Measurements from ENCODE around the gene PRKCE. TPM values are rescaled to one million over a fixed set of nuclear protein-coding genes. Genes with fewer than 3 reads are reported as not detected.

Gene PRKCE
- total RNA-seq, 2 experiments from 2014 or later = 17.0 to 42.1 TPM

- ChIA-PET POLR2A (interaction anchor here (1.2 kb wide), 1 partner anchor 10 kb away, joined by 3 read pairs; no protein-coding TSS in a partner anchor), CTCF (ENCODE audit: unreplicated experiment) (no interaction called here)
- H3K4me2 ChIP-seq (ENCODE audit: low read length) = no peak overlapping the region
- DNase-seq (ENCODE audit: low spot score) = no peak
- no peaks in the 10 kb centered on the region for H3K36me3 ChIP-seq (ENCODE audit: insufficient read depth, low read length)
- no peak overlapping the region for H3K27ac ChIP-seq (ENCODE audit: low read depth, low read length, poor library complexity, severe bottlenecking)
- no peaks in the 10 kb centered on the region for H3K79me2 ChIP-seq (ENCODE audit: insufficient read depth, low read depth, low read length)
- no peaks in the 10 kb centered on the region for H4K20me1 ChIP-seq (ENCODE audit: insufficient read depth, low read length)
- peaks cover 19% of the 10 kb centered on the region for H3K4me1 ChIP-seq (ENCODE audit: insufficient read depth, low read length, poor library complexity, severe bottlenecking)
- no peak overlapping the region for H2AFZ ChIP-seq (ENCODE audit: low read length)
- H3K9me2 ChIP-seq (ENCODE audit: insufficient read depth, low read length) = no peaks in the 10 kb centered on the region
- TF ChIP-seq, protein P1, sequence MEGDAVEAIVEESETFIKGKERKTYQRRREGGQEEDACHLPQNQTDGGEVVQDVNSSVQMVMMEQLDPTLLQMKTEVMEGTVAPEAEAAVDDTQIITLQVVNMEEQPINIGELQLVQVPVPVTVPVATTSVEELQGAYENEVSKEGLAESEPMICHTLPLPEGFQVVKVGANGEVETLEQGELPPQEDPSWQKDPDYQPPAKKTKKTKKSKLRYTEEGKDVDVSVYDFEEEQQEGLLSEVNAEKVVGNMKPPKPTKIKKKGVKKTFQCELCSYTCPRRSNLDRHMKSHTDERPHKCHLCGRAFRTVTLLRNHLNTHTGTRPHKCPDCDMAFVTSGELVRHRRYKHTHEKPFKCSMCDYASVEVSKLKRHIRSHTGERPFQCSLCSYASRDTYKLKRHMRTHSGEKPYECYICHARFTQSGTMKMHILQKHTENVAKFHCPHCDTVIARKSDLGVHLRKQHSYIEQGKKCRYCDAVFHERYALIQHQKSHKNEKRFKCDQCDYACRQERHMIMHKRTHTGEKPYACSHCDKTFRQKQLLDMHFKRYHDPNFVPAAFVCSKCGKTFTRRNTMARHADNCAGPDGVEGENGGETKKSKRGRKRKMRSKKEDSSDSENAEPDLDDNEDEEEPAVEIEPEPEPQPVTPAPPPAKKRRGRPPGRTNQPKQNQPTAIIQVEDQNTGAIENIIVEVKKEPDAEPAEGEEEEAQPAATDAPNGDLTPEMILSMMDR (conservative IDR thresholded peaks at IDR 0.05; ENCODE audit: low read length) = no peak
- no peak for TF ChIP-seq EZH2phosphoT487 (IDR thresholded peaks at IDR 0.05; ENCODE audit: borderline replicate concordance, low read depth, low read length)
- H3K9me3 ChIP-seq (ENCODE audit: low read length) = peaks cover 11% of the 10 kb centered on the region; the same call in 1 of the 2 replicates
- H3K4me3 ChIP-seq (ENCODE audit: low read depth, low read length, poor library complexity, severe bottlenecking) = no peak overlapping the region
- intact Hi-C loops (cut with micrococcal nuclease; ENCODE audit: unreplicated experiment) = no loop called here
- BruUV-seq (replicated peaks) = no TSS peak
Observed at GRCh38 chr2:45746888-45747287, 95.4 kb downstream of the PRKCE start.

DNA sequence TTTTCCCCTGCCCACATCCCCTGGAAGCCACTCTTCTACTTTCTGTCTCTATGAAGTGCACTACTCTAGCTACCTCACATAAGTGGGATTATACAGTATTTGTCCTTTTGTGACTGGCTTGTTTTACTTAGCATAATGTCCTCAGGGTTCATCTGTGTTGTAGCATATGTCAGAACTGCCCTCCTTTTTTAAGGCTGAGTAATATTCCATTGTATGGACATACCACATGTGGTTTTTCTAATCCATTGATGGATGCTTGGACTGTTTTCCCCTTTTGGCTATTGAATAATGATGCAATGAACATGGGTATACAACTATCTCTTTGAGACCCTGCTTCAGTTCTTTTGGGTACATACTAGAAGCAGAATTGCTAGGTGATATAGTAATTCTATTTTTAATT is 95.9 kb downstream of the PRKCE start:
- Histone ChIP-seq H3K4me1 (ENCODE audit: insufficient read depth, low read length, poor library complexity, severe bottlenecking) (peaks cover 15% of the 10 kb centered on the region), H3K27ac (ENCODE audit: low read depth, low read length, poor library complexity, severe bottlenecking) (no peak overlapping the region), H3K4me3 (ENCODE audit: low read depth, low read length, poor library complexity, severe bottlenecking) (no peak overlapping the region), H3K79me2 (ENCODE audit: insufficient read depth, low read depth, low read length) (no peaks in the 10 kb centered on the region), H2AFZ (ENCODE audit: low read length) (no peak overlapping the region), H3K36me3 (ENCODE audit: insufficient read depth, low read length) (no peaks in the 10 kb centered on the region), H3K9me3 (ENCODE audit: low read length) (peaks cover 11% of the 10 kb centered on the region; the same call in 1 of the 2 replicates), H3K9me2 (ENCODE audit: insufficient read depth, low read length) (no peaks in the 10 kb centered on the region), H4K20me1 (ENCODE audit: insufficient read depth, low read length) (no peaks in the 10 kb centered on the region), H3K4me2 (ENCODE audit: low read length) (no peak overlapping the region)
- TF ChIP-seq EZH2phosphoT487 (IDR thresholded peaks at IDR 0.05; ENCODE audit: borderline replicate concordance, low read depth, low read length) = no peak
- TF ChIP-seq, protein P1 (conservative IDR thresholded peaks at IDR 0.05; ENCODE audit: low read length) = no peak
- ChIA-PET POLR2A (interaction anchor here (1.2 kb wide), 1 partner anchor 9 kb away, joined by 3 read pairs; no protein-coding TSS in a partner anchor), CTCF (ENCODE audit: unreplicated experiment) (no interaction called here)
- intact Hi-C loops (cut with micrococcal nuclease; ENCODE audit: unreplicated experiment) = no loop called here
- no TSS peak for BruUV-seq (replicated peaks)
- no peak for DNase-seq (ENCODE audit: low spot score)

GRCh38 chr2:45748239-45748638 is 96.8 kb downstream of the PRKCE start:
- no peak overlapping the region for H3K27ac ChIP-seq (ENCODE audit: low read depth, low read length, poor library complexity, severe bottlenecking)
- H4K20me1 ChIP-seq (ENCODE audit: insufficient read depth, low read length) = no peaks in the 10 kb centered on the region
- H3K9me3 ChIP-seq (ENCODE audit: low read length) = peaks cover 11% of the 10 kb centered on the region; the same call in 1 of the 2 replicates
- no peak for TF ChIP-seq EZH2phosphoT487 (IDR thresholded peaks at IDR 0.05; ENCODE audit: borderline replicate concordance, low read depth, low read length)
- TF ChIP-seq, protein P1 (conservative IDR thresholded peaks at IDR 0.05; ENCODE audit: low read length) = no peak
- intact Hi-C loops (cut with micrococcal nuclease; ENCODE audit: unreplicated experiment) = no loop called here
- H3K4me1 ChIP-seq (ENCODE audit: insufficient read depth, low read length, poor library complexity, severe bottlenecking) = peaks cover 6% of the 10 kb centered on the region
- no peak overlapping the region for H3K4me2 ChIP-seq (ENCODE audit: low read length)
- ChIA-PET CTCF (ENCODE audit: unreplicated experiment) (no interaction called here), POLR2A (interaction anchor here (0.6 to 1.2 kb wide), 3 partner anchors 8 to 22 kb away, joined by 3 to 5 read pairs (median 3); no protein-coding TSS in a partner anchor)
- no TSS peak for BruUV-seq (replicated peaks)
- no peak overlapping the region for H3K4me3 ChIP-seq (ENCODE audit: low read depth, low read length, poor library complexity, severe bottlenecking)
- no peaks in the 10 kb centered on the region for H3K9me2 ChIP-seq (ENCODE audit: insufficient read depth, low read length)
- H2AFZ ChIP-seq (ENCODE audit: low read length) = no peak overlapping the region
- no peaks in the 10 kb centered on the region for H3K36me3 ChIP-seq (ENCODE audit: insufficient read depth, low read length)
- no peaks in the 10 kb centered on the region for H3K79me2 ChIP-seq (ENCODE audit: insufficient read depth, low read depth, low read length)
- no peak for DNase-seq (ENCODE audit: low spot score)

Measured in OCI-LY7 (cell line).